GM23338 (cell line): ENCODE data around the gene SHC4. TPM values are rescaled to one million over a fixed set of nuclear protein-coding genes. Genes with fewer than 3 reads are reported as not detected.

ENCODE experiments used
- ATAC-seq: fragments of 200-7000 bp; cut with Tn5 transposase; 3 replicates; pipeline ENCODE4 v1.9.1; 2020
- DNase-seq: peaks from one replicate; pipeline ENCODE4 v3.0.0-alpha.2; 2015; ENCODE audit warnings: low spot score
- H2AFZ ChIP-seq: fragments of 200-600 bp; sonication (generic); 2 replicates; pipeline ENCODE4 v1.8.0; 2016; ENCODE audit warnings: antibody characterized with exemption, mild to moderate bottlenecking, moderate library complexity
- H3F3A ChIP-seq: fragments of 200-600 bp; sonication (generic); replicated peaks from 2 replicates; pipeline ENCODE4 v1.8.0; 2017; ENCODE audit warnings: antibody characterized with exemption, mixed run types, low read depth
- H3K27ac ChIP-seq: fragments of 200-600 bp; sonication (generic); 2 replicates; pipeline ENCODE4 v1.6.1; 2016; ENCODE audit warnings: low read depth
- H3K27me3 ChIP-seq: fragments of 200-600 bp; sonication (generic); 2 replicates; pipeline ENCODE4 v1.8.0; 2016; ENCODE audit warnings: mild to moderate bottlenecking, mixed run types, moderate library complexity; ENCODE audit not compliant: insufficient read depth
- H3K36me3 ChIP-seq: fragments of 200-600 bp; sonication (generic); 2 replicates; pipeline ENCODE4 v1.8.0; 2016; ENCODE audit warnings: mild to moderate bottlenecking; ENCODE audit not compliant: insufficient read depth
- H3K4me1 ChIP-seq: fragments of 200-600 bp; sonication (generic); 2 replicates; pipeline ENCODE4 v1.8.0; 2016; ENCODE audit warnings: mild to moderate bottlenecking, moderate library complexity; ENCODE audit not compliant: insufficient read depth
- H3K4me2 ChIP-seq: fragments of 200-600 bp; sonication (generic); 2 replicates; pipeline ENCODE4 v1.7.1; 2017; ENCODE audit warnings: mixed run types
- H3K4me3 ChIP-seq: fragments of 200-600 bp; sonication (generic); 2 replicates; pipeline ENCODE4 v1.6.1; 2016; ENCODE audit warnings: mixed run types
- H3K79me2 ChIP-seq: fragments of 200-600 bp; sonication (generic); replicated peaks from 2 replicates; pipeline ENCODE4 v1.8.0; 2017; ENCODE audit warnings: mild to moderate bottlenecking; ENCODE audit not compliant: insufficient read depth
- H3K9me2 ChIP-seq: fragments of 200-600 bp; sonication (generic); 2 replicates; pipeline ENCODE4 v1.8.0; 2017; ENCODE audit not compliant: insufficient read depth
- H4K20me1 ChIP-seq: fragments of 200-600 bp; sonication (generic); replicated peaks from 2 replicates; pipeline ENCODE4 v1.8.0; 2017; ENCODE audit warnings: mild to moderate bottlenecking; ENCODE audit not compliant: insufficient read depth
- H3K27ac Mint-ChIP-seq: 2 replicates; pipeline ENCODE4 v1.8.0; 2020; ENCODE audit warnings: inconsistent platforms, mild to moderate bottlenecking, moderate library complexity, mixed read lengths
- H3K27me3 Mint-ChIP-seq: 3 replicates; pipeline ENCODE4 v1.8.0; 2022; ENCODE audit warnings: low read depth, mild to moderate bottlenecking, moderate library complexity, mixed read lengths, inconsistent platforms; ENCODE audit not compliant: insufficient read depth, poor library complexity
- H3K36me3 Mint-ChIP-seq: 3 replicates; pipeline ENCODE4 v1.8.0; 2021; ENCODE audit warnings: low read depth, mild to moderate bottlenecking, inconsistent platforms, moderate library complexity, mixed read lengths
- H3K4me1 Mint-ChIP-seq: 3 replicates; pipeline ENCODE4 v1.8.0; 2020; ENCODE audit warnings: mild to moderate bottlenecking, inconsistent platforms, mixed read lengths
- H3K4me3 Mint-ChIP-seq: 3 replicates; pipeline ENCODE4 v1.8.0; 2021; ENCODE audit warnings: moderate library complexity, mild to moderate bottlenecking, inconsistent platforms, mixed read lengths
- H3K9me3 Mint-ChIP-seq: 3 replicates; pipeline ENCODE4 v1.8.0; 2020; ENCODE audit warnings: moderate library complexity, mild to moderate bottlenecking, inconsistent platforms, mixed read lengths
- CREB1 ChIP-seq: fragments of 250-450 bp; sonication (Bioruptor Pico); IDR thresholded peaks from 2 replicates; pipeline ENCODE4 v1.5.0; 2020; ENCODE audit warnings: low read depth, mild to moderate bottlenecking, moderate library complexity
- CTCF ChIP-seq, 2 experiments: fragments of 200-600 bp in 1 of 2; sonication (generic) in 1 of 2; conservative IDR thresholded peaks; 2 replicates each; pipeline versions ENCODE4 v1.5.1 to v1.6.1; 2016 to 2017; ENCODE audit warnings: antibody characterized with exemption in 2 of 2, low read depth in 2 of 2, mild to moderate bottlenecking in 2 of 2, moderate library complexity in 1 of 2
- ETS1 ChIP-seq: IDR thresholded peaks from 2 replicates; pipeline ENCODE4 v1.6.1; 2016; ENCODE audit warnings: antibody characterized with exemption
- EZH2 ChIP-seq: fragments of 200-600 bp; sonication (generic); IDR thresholded peaks from one replicate; pipeline ENCODE4 v1.8.0; 2017; ENCODE audit warnings: antibody characterized with exemption, mild to moderate bottlenecking, low read depth; ENCODE audit not compliant: unreplicated experiment
- EZH2phosphoT487 ChIP-seq: fragments of 200-600 bp; sonication (generic); IDR thresholded peaks from one replicate; pipeline ENCODE4 v1.8.1; 2018; ENCODE audit warnings: antibody characterized with exemption; ENCODE audit not compliant: unreplicated experiment
- JUNB ChIP-seq: IDR thresholded peaks from one replicate; pipeline ENCODE4 v1.6.1; 2016; ENCODE audit warnings: antibody characterized with exemption; ENCODE audit not compliant: unreplicated experiment
- NANOG ChIP-seq: IDR thresholded peaks from 2 replicates; pipeline ENCODE4 v1.6.1; 2016; ENCODE audit warnings: antibody characterized with exemption, borderline replicate concordance
- POLR2AphosphoS5 ChIP-seq: IDR thresholded peaks from 2 replicates; pipeline ENCODE4 v1.6.1; 2016; ENCODE audit warnings: antibody characterized with exemption, low read depth
- REST ChIP-seq: IDR thresholded peaks from one replicate; pipeline ENCODE4 v1.6.1; 2018; ENCODE audit warnings: antibody characterized with exemption; ENCODE audit not compliant: unreplicated experiment
- ZNF114 ChIP-seq: fragments of 250-450 bp; sonication (Bioruptor Pico); IDR thresholded peaks from 2 replicates; pipeline ENCODE4 v1.5.0; 2020; ENCODE audit warnings: mild to moderate bottlenecking, moderate library complexity
- ZNF331 ChIP-seq: fragments of 250-450 bp; sonication (Bioruptor Pico); IDR thresholded peaks from 2 replicates; pipeline ENCODE4 v1.5.0; 2020; ENCODE audit warnings: low read depth, mild to moderate bottlenecking, moderate library complexity
- polyA plus RNA-seq: library from polyadenylated mRNA; unstranded; fragments of >200 nt; fragmentation: Nextera tagmentation; extraction: Ambion mirVana; gene quantifications from 2 replicates; pipeline ENCODE4 v1.2.1, GENCODE V29; 2016
- total RNA-seq: library from RNA; depleted of rRNA; stranded (reverse); fragments of >200 nt; shearing (Covaris generic); gene quantifications from 2 replicates; pipeline ENCODE4 v1.2.3, GENCODE V29; 2014

The SHC4 gene
- total and polyA plus RNA-seq, 2 experiments from 2014 or later = 0.21 to 0.32 TPM

- TF ChIP-seq NANOG (no peak), EZH2 (no peak), EZH2phosphoT487 (no peak)
Observed at GRCh38 chr15:48861813-48862431, 101.8 kb downstream of the SHC4 start (continued).

GRCh38 chr15:48859426-48859825 lies 104.3 kb downstream of the SHC4 start:
- no peak overlapping the region for H2AFZ ChIP-seq
- H4K20me1 ChIP-seq = no peaks in the 10 kb centered on the region
- peaks cover 28% of the 10 kb centered on the region for H3K4me1 ChIP-seq
- H3K4me3 ChIP-seq = no peak overlapping the region
- DNase-seq (no peak), ATAC-seq (no peak)
- peaks cover 37% of the 10 kb centered on the region for H3K4me1 Mint-ChIP-seq
- no peaks in the 10 kb centered on the region for H3K27me3 ChIP-seq
- no peaks in the 10 kb centered on the region for H3K36me3 ChIP-seq
- H3K79me2 ChIP-seq = no peaks in the 10 kb centered on the region
- H3K4me3 Mint-ChIP-seq = no peak overlapping the region
- H3K9me2 ChIP-seq = no peaks in the 10 kb centered on the region
- no peak overlapping the region for H3K27ac Mint-ChIP-seq
- H3K27ac ChIP-seq = no peak overlapping the region
- H3K4me2 ChIP-seq = no peak overlapping the region
- TF ChIP-seq ZNF331 (CRISPR knock-in tag) = no peak
- TF ChIP-seq CTCF (conservative IDR thresholded peaks at IDR 0.05; ENCODE audit: low read depth in 2 of 2) = no peak
- peaks cover 4% of the 10 kb centered on the region for H3K27me3 Mint-ChIP-seq
- no peaks in the 10 kb centered on the region for H3F3A ChIP-seq
- no peaks in the 10 kb centered on the region; the same call in 2 of the 3 replicates for H3K9me3 Mint-ChIP-seq
- no peaks in the 10 kb centered on the region for H3K36me3 Mint-ChIP-seq

- Histone ChIP-seq H3K4me2 (0 out of 2 replicates have a peak overlapping the region, but pooled peaks have one; percentile 18), H3K4me1 (peaks cover 28% of the 10 kb centered on the region), H3K27ac (0 out of 2 replicates have a peak overlapping the region, but pooled peaks have one; percentile 23), H3K79me2 (no peaks in the 10 kb centered on the region), H3K36me3 (no peaks in the 10 kb centered on the region), H3F3A (no peaks in the 10 kb centered on the region), H2AFZ (no peak overlapping the region; the same call in 1 of the 2 replicates), H3K9me2 (no peaks in the 10 kb centered on the region), H3K4me3 (no peak overlapping the region), H4K20me1 (no peaks in the 10 kb centered on the region), H3K27me3 (no peaks in the 10 kb centered on the region)
- no peak overlapping the region for H3K4me3 Mint-ChIP-seq
- peaks cover 37% of the 10 kb centered on the region for H3K4me1 Mint-ChIP-seq
- no peak for ATAC-seq
- no peaks in the 10 kb centered on the region; the same call in 2 of the 3 replicates for H3K9me3 Mint-ChIP-seq
- DNase-seq = no peak
- peaks cover 4% of the 10 kb centered on the region for H3K27me3 Mint-ChIP-seq
- no peaks in the 10 kb centered on the region for H3K36me3 Mint-ChIP-seq
- H3K27ac Mint-ChIP-seq = peak overlapping the region; percentile 9; the same call in 1 of the 2 replicates
- no peak for TF ChIP-seq ZNF331 (CRISPR knock-in tag)
- TF ChIP-seq CREB1 (CRISPR knock-in tag) = no peak
- TF ChIP-seq POLR2AphosphoS5 = no peak
- no peak for TF ChIP-seq ETS1
- TF ChIP-seq JUNB = no peak
- no peak for TF ChIP-seq CTCF (conservative IDR thresholded peaks at IDR 0.05; ENCODE audit: low read depth in 2 of 2)
- no peak for TF ChIP-seq NANOG
- TF ChIP-seq REST = no peak
- no peak for TF ChIP-seq ZNF114
Observed at GRCh38 chr15:48858401-48858800, 105.3 kb downstream of the SHC4 start.
